GM10266 (cell line): ENCODE results near the gene PLEKHG7.
"Not testable (repeated sequence)": the region's sequence is repeated elsewhere in the genome, so short reads cannot be mapped to it uniquely, and the experiment has no call there.

Source experiments
- DNase-seq: peaks from one replicate; pipeline ENCODE4 v3.0.0; 2012; ENCODE audit errors: extremely low spot score
- TF ChIP-seq, protein P1 (sequence below): IDR thresholded peaks from 2 replicates; pipeline ENCODE4 v1.5.1; 2012; ENCODE audit warnings: mild to moderate bottlenecking, low read depth; ENCODE audit not compliant: control insufficient read depth, insufficient read depth; ENCODE audit errors: missing control alignments

PLEKHG7 gene

DNA sequence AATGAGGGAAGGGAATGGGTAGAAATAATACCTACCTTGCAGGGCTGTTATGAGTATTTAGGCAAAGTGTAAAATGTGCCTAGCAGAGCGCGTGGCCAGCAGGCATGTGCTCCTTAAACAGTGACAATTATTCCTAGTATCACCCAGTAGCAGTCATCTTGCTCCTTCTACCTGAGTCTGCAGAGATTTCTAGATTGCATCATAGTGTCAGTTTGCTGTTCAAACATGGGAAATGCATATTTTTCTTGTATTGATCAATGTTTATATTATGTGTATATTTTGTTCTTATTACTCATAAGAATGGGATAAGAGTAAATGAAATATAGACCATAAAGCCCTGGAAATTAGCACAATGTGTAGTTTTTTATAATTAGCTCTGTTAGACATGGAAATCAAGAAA is 37.3 kb upstream of the PLEKHG7 start:
- TF ChIP-seq, protein P1, sequence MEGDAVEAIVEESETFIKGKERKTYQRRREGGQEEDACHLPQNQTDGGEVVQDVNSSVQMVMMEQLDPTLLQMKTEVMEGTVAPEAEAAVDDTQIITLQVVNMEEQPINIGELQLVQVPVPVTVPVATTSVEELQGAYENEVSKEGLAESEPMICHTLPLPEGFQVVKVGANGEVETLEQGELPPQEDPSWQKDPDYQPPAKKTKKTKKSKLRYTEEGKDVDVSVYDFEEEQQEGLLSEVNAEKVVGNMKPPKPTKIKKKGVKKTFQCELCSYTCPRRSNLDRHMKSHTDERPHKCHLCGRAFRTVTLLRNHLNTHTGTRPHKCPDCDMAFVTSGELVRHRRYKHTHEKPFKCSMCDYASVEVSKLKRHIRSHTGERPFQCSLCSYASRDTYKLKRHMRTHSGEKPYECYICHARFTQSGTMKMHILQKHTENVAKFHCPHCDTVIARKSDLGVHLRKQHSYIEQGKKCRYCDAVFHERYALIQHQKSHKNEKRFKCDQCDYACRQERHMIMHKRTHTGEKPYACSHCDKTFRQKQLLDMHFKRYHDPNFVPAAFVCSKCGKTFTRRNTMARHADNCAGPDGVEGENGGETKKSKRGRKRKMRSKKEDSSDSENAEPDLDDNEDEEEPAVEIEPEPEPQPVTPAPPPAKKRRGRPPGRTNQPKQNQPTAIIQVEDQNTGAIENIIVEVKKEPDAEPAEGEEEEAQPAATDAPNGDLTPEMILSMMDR, result no peak
- DNase-seq, result no peak

- TF ChIP-seq, protein P1, result no peak
- DNase-seq, result no peak
Observed at GRCh38 chr12:92668739-92669138, 34.0 kb upstream of the PLEKHG7 start.

- DNase-seq, result not testable (repeated sequence)
Observed at GRCh38 chr12:92671524-92671923, 31.3 kb upstream of the PLEKHG7 start.

DNA sequence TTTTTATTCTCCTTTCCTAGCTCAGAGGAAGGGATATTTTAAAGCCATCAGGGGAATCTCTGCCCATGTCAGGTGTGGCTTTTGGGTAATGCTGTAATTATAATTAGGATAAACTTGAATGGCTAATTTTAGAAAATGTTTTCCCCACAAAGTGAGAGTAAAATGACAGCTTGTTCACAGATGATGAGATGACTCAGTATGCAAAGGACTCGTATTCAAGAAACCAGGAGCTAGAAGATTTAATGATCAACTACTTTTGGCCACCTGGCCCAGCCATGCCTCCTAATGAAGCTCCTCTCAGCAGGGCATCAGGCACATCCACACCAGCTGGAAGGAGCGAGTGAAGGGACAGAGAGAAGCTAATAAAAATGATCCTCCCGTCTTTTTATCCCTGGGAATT is 29.0 kb upstream of the PLEKHG7 start:
- TF ChIP-seq, protein P1, result no peak
- DNase-seq, result no peak

DNA sequence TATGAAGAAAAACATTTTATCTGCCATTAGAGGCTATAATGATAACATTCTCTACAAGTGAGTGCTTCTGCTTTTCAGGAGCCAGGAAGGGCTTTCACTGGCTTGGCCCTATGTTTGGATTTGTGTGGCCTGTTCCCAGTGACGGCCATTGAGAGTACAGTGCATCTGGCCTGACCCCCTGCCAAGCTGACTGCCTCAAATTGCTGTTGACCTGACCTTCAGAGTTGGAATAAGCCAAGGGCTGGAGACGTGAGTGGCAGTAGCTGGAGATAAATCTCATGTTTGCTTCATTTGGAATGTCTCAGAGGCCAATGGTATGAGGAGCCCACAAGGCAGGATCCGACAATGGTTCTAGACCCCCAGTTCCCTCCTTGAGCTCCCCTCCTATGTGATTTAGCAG is 28.3 kb upstream of the PLEKHG7 start:
- no peak for DNase-seq
- TF ChIP-seq, protein P1, result no peak

- no peak for DNase-seq
- TF ChIP-seq, protein P1, result no peak
Observed at GRCh38 chr12:92675092-92675865, 27.5 kb upstream of the PLEKHG7 start.

- TF ChIP-seq, protein P1, result no peak
- no peak for DNase-seq
Observed at GRCh38 chr12:92676710-92677109, 26.1 kb upstream of the PLEKHG7 start.

DNA sequence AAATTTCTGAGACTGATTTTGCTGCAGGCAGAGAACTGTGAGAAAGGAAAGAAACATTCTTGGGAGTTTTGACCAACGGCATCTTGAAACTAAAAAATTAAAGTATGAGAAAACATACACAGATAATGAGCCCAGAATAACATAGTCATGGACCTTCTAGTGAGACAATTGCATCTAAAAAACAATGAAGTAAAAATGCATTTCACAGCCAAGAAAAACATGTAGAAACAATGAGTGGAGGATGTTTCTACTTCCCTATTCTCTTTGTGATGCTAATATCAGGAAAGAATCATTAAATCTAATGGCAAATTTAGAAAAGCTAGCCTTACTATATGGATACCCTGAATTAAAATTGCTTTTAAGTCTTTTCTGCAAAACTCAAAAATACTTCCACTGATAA is 12.2 kb upstream of the PLEKHG7 start:
- DNase-seq, result no peak
- TF ChIP-seq, protein P1, result no peak
